ENCODE results near the gene GH1.

- no peak for TF ChIP-seq CTCF (IDR thresholded peaks at IDR 0.05)
- TF ChIP-seq POLR2A (IDR thresholded peaks at IDR 0.05) = no peak
Measured at GRCh38 chr17:63929860-63930766, 11.5 kb upstream of the GH1 start.

All from ovary (tissue), 3 donors.